HFFc6 (cell line): Measurements from ENCODE around the gene AKAP13. TPM values are rescaled to one million over a fixed set of nuclear protein-coding genes. Genes with fewer than 3 reads are reported as not detected.

Source experiments
- DNase-seq: peaks from one replicate; pipeline ENCODE4 v3.0.0-alpha.2; 2018
- H3K27ac Mint-ChIP-seq: 2 replicates; pipeline ENCODE4 v1.8.0; 2020; ENCODE audit warnings: mild to moderate bottlenecking, mixed read lengths
- H3K27me3 Mint-ChIP-seq: 2 replicates; pipeline ENCODE4 v1.8.0; 2021; ENCODE audit warnings: mild to moderate bottlenecking, moderate library complexity, mixed read lengths; ENCODE audit not compliant: insufficient read depth
- H3K36me3 Mint-ChIP-seq: 2 replicates; pipeline ENCODE4 v1.8.0; 2021; ENCODE audit warnings: low read depth, mixed read lengths
- H3K4me1 Mint-ChIP-seq: 2 replicates; pipeline ENCODE4 v1.8.0; 2020; ENCODE audit warnings: low read depth, mixed read lengths
- H3K4me3 Mint-ChIP-seq: 2 replicates; pipeline ENCODE4 v1.8.0; 2020; ENCODE audit warnings: mild to moderate bottlenecking, moderate library complexity, mixed read lengths
- H3K9me3 Mint-ChIP-seq: 2 replicates; pipeline ENCODE4 v1.8.0; 2020; ENCODE audit warnings: mild to moderate bottlenecking, mixed read lengths
- total RNA-seq, 6 experiments: library from RNA; stranded (reverse); fragmentation: NEBNext Ultra II Directional; extraction: Animal tissue kit (Norgen Biotek cat#: 25700); gene quantifications; 2 replicates in 1 of 6; 3 replicates in 5 of 6; pipeline ENCODE4 v1.2.3, GENCODE V29; 2021
- TF ChIP-seq, protein P1 (sequence below): fragments of 200-600 bp; sonication (generic); IDR thresholded peaks from 2 replicates; pipeline ENCODE4 v1.5.0; 2021; ENCODE audit warnings: antibody characterized with exemption, mild to moderate bottlenecking

Gene AKAP13
- total RNA-seq, 6 experiments from 2014 or later: 29.0 to 51.3 (median 35.6) TPM

- peaks cover 3% of the 10 kb centered on the region; the same call in 1 of the 2 replicates for H3K27me3 Mint-ChIP-seq
- H3K4me3 Mint-ChIP-seq: no peak overlapping the region
- H3K4me1 Mint-ChIP-seq: no peaks in the 10 kb centered on the region
- H3K36me3 Mint-ChIP-seq: peaks cover 29% of the 10 kb centered on the region
- TF ChIP-seq, protein P1, sequence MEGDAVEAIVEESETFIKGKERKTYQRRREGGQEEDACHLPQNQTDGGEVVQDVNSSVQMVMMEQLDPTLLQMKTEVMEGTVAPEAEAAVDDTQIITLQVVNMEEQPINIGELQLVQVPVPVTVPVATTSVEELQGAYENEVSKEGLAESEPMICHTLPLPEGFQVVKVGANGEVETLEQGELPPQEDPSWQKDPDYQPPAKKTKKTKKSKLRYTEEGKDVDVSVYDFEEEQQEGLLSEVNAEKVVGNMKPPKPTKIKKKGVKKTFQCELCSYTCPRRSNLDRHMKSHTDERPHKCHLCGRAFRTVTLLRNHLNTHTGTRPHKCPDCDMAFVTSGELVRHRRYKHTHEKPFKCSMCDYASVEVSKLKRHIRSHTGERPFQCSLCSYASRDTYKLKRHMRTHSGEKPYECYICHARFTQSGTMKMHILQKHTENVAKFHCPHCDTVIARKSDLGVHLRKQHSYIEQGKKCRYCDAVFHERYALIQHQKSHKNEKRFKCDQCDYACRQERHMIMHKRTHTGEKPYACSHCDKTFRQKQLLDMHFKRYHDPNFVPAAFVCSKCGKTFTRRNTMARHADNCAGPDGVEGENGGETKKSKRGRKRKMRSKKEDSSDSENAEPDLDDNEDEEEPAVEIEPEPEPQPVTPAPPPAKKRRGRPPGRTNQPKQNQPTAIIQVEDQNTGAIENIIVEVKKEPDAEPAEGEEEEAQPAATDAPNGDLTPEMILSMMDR: no peak
- no peak for DNase-seq
- H3K27ac Mint-ChIP-seq: no peak overlapping the region
- peaks cover 19% of the 10 kb centered on the region for H3K9me3 Mint-ChIP-seq
Measured at GRCh38 chr15:85737061-85737460, 356.7 kb downstream of the AKAP13 start.

DNA sequence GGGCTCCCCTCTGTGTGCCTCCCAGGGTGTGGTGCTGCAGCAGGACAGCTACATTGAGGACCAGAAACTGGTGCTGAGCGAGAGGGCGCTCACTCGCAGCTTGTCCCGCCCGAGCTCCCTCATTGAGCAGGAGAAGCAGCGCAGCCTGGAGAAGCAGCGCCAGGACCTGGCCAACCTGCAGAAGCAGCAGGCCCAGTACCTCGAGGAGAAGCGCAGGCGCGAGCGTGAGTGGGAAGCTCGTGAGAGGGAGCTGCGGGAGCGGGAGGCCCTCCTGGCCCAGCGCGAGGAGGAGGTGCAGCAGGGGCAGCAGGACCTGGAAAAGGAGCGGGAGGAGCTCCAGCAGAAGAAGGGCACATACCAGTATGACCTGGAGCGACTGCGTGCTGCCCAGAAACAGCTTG is 360.6 kb downstream of the AKAP13 start:
- H3K27ac Mint-ChIP-seq: no peak overlapping the region
- H3K9me3 Mint-ChIP-seq: no peaks in the 10 kb centered on the region
- H3K4me1 Mint-ChIP-seq: no peaks in the 10 kb centered on the region
- no peak for DNase-seq
- TF ChIP-seq, protein P1: no peak
- peaks cover 3% of the 10 kb centered on the region; the same call in 1 of the 2 replicates for H3K27me3 Mint-ChIP-seq
- no peak overlapping the region for H3K4me3 Mint-ChIP-seq
- peaks cover 11% of the 10 kb centered on the region for H3K36me3 Mint-ChIP-seq

DNA sequence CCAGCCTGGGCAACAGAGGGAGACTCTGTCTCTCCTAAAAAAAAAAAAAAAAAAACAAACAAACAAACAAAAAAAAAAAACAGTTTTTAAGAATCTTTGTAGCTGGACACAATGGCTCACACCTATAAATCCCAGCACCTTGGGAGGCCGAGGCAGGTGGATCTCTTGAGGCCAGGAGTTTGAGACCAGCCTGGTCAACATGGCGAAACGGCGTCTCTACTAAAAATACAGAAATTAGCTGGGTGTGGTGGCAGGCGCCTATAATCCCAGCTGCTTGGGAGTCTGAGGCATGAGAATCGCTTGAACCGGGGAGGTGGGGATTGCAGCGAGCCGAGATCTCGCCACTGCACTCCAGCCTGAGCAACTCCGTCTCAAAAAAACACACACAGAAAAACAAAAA is 361.3 kb downstream of the AKAP13 start:
- H3K36me3 Mint-ChIP-seq: peaks cover 13% of the 10 kb centered on the region
- TF ChIP-seq, protein P1: no peak
- H3K27ac Mint-ChIP-seq: no peak overlapping the region
- peaks cover 3% of the 10 kb centered on the region; the same call in 1 of the 2 replicates for H3K27me3 Mint-ChIP-seq
- H3K4me1 Mint-ChIP-seq: no peaks in the 10 kb centered on the region
- DNase-seq: no peak
- H3K4me3 Mint-ChIP-seq: no peak overlapping the region
- no peaks in the 10 kb centered on the region for H3K9me3 Mint-ChIP-seq

DNA sequence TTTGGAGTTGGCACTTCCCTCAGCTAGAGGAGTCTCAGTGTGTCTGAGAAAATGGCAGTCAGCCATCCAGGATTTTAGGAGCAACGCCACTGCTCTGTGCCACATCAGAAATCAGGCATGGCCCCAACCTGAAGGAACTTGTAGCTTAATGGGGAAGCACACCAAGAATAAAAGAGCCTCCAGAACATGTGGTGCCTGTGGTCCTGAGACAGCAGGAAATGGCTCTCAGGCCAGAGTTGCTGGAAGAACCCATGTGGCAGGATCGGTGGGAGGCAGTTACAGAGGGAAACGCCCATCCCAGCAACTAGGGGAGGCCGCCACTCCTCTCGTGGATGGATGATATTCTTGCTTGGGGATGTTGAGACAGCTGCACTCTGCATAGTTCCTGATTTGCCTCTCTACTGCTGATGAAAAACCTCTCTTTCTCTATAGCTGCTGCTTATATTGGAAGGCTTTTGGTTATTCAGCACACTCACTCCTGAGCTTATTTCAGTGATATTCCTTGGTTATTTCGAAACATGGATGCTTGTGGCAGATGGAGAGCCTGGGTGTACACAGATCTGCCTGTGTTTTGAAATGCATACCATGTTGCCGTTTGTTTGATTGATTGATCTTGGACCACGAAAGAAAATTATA is 361.9 kb downstream of the AKAP13 start:
- peaks cover 20% of the 10 kb centered on the region for H3K36me3 Mint-ChIP-seq
- no peak overlapping the region for H3K27ac Mint-ChIP-seq
- no peaks in the 10 kb centered on the region for H3K9me3 Mint-ChIP-seq
- H3K4me1 Mint-ChIP-seq: no peaks in the 10 kb centered on the region
- no peak overlapping the region for H3K4me3 Mint-ChIP-seq
- peaks cover 7% of the 10 kb centered on the region; the same call in 1 of the 2 replicates for H3K27me3 Mint-ChIP-seq
- DNase-seq: no peak
- TF ChIP-seq, protein P1: no peak

DNA sequence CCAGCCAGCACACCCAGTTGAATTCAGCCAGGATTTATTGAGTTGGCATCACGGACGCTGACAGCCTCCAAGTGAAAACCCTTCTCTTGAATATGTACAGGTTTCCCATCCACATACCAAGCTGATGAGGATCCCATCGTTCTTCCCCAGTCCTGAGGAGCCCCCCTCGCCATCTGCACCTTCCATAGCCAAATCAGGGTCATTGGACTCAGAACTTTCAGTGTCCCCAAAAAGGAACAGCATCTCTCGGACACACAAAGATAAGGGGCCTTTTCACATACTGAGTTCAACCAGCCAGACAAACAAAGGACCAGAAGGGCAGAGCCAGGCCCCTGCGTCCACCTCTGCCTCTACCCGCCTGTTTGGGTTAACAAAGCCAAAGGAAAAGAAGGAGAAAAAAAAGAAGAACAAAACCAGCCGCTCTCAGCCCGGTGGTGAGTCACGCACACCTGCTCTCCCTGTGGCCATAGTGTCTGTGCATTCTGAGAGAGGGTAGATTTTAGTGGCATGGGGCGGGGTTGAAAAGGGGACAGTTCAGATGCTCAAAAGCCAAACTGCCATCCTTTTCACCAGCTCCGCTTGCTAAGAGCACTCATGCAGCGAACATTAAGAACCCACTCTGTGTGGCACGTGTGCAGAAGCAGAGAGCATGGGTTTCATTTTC is 363.1 kb downstream of the AKAP13 start:
- DNase-seq: no peak
- H3K9me3 Mint-ChIP-seq: no peaks in the 10 kb centered on the region
- peaks cover 21% of the 10 kb centered on the region for H3K36me3 Mint-ChIP-seq
- peaks cover 7% of the 10 kb centered on the region for H3K27me3 Mint-ChIP-seq
- H3K4me1 Mint-ChIP-seq: no peaks in the 10 kb centered on the region
- H3K27ac Mint-ChIP-seq: no peak overlapping the region
- H3K4me3 Mint-ChIP-seq: no peak overlapping the region
- TF ChIP-seq, protein P1: no peak
